ENCODE measurements around the gene WWC2.

The WWC2 gene

DNA sequence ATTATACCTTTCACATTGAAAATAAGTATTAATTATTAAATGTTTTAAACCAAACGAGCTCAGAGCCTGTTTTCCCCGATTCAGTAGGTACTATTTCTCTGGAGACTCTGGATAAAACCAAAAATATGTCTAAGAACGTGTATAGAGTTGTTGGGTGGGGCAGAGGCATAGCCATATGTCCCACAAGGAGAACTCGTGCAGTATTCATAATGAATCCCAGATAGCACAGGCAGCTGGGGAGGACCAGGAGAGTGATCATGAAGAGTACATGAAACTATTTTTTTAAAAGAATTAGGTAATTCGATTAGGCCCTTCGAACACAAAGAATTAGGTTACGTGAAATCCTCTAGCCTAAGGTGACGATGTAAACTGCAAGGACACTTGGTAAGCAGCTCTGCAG, 145.0 kb downstream of the WWC2 start:
- Histone ChIP-seq H3K9ac (no peak overlapping the region), H4K20me1 (ENCODE audit: insufficient read depth) (no peaks in the 10 kb centered on the region), H3K4me3 (IDR thresholded peaks at IDR 0.05; ENCODE audit: insufficient read depth, low read depth, low read length) (no peak overlapping the region), H3K27me3 (ENCODE audit: insufficient read depth, low read depth) (no peaks in the 10 kb centered on the region), H3K4me1 (ENCODE audit: low read depth, poor library complexity, severe bottlenecking) (no peaks in the 10 kb centered on the region), H3K4me2 (no peak overlapping the region), H3K36me3 (ENCODE audit: insufficient read depth) (no peaks in the 10 kb centered on the region), H2AFZ (ENCODE audit: low read depth) (no peak overlapping the region), H3K79me2 (ENCODE audit: insufficient read depth, low read depth) (no peaks in the 10 kb centered on the region), H3K27ac (no peak overlapping the region)
- TF ChIP-seq, protein P1, sequence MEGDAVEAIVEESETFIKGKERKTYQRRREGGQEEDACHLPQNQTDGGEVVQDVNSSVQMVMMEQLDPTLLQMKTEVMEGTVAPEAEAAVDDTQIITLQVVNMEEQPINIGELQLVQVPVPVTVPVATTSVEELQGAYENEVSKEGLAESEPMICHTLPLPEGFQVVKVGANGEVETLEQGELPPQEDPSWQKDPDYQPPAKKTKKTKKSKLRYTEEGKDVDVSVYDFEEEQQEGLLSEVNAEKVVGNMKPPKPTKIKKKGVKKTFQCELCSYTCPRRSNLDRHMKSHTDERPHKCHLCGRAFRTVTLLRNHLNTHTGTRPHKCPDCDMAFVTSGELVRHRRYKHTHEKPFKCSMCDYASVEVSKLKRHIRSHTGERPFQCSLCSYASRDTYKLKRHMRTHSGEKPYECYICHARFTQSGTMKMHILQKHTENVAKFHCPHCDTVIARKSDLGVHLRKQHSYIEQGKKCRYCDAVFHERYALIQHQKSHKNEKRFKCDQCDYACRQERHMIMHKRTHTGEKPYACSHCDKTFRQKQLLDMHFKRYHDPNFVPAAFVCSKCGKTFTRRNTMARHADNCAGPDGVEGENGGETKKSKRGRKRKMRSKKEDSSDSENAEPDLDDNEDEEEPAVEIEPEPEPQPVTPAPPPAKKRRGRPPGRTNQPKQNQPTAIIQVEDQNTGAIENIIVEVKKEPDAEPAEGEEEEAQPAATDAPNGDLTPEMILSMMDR (conservative IDR thresholded peaks at IDR 0.05; ENCODE audit: low read depth, low read length), result no peak

DNA sequence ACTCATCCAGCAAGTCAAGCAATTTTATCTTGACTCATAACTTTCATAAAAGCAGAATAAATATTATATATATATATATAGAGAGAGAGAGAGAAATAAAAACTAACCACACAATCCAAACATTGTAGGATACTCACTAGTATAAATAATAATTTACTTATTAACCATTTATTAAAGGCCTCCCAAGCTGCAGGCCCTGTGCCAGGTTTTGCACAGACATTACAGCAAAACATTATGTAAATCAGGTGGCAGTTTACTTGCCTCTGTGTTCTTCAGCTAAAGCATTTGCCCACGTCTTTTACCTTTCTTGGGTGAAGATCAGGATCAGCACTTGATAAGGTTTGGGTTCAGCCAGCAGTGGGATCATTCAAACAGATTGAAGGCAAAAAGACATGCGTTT, 145.4 kb downstream of the WWC2 start:
- TF ChIP-seq, protein P1 (conservative IDR thresholded peaks at IDR 0.05; ENCODE audit: low read depth, low read length), result no peak
- no peak overlapping the region for H2AFZ ChIP-seq (ENCODE audit: low read depth)
- no peaks in the 10 kb centered on the region for H3K27me3 ChIP-seq (ENCODE audit: insufficient read depth, low read depth)
- H3K79me2 ChIP-seq (ENCODE audit: insufficient read depth, low read depth), result no peaks in the 10 kb centered on the region
- H3K4me2 ChIP-seq, result no peak overlapping the region
- H3K36me3 ChIP-seq (ENCODE audit: insufficient read depth), result no peaks in the 10 kb centered on the region
- no peaks in the 10 kb centered on the region for H4K20me1 ChIP-seq (ENCODE audit: insufficient read depth)
- H3K27ac ChIP-seq, result no peak overlapping the region
- no peaks in the 10 kb centered on the region for H3K4me1 ChIP-seq (ENCODE audit: low read depth, poor library complexity, severe bottlenecking)
- H3K9ac ChIP-seq, result no peak overlapping the region
- no peak overlapping the region for H3K4me3 ChIP-seq (IDR thresholded peaks at IDR 0.05; ENCODE audit: insufficient read depth, low read depth, low read length)

DNA sequence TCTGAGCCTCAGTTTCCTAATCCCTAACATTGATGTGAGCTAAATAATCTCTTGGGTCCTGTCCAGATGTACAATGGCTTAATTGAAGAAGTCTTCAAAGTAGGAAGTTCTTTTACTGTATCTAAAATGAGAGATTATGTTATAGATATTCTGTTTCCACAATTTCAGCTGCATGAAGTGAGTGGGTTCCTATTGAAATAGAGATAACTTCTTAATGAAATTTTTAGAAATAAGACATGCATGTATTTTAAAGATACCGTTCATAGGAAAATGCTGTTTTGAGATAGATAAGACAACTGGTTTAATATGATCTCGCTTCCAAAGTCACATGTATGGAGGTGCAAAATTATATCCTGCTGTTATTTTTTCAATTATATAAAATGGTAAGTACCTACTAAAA, 149.1 kb downstream of the WWC2 start:
- Histone ChIP-seq H3K4me3 (IDR thresholded peaks at IDR 0.05; ENCODE audit: insufficient read depth, low read depth, low read length) (no peak overlapping the region), H3K79me2 (ENCODE audit: insufficient read depth, low read depth) (no peaks in the 10 kb centered on the region), H4K20me1 (ENCODE audit: insufficient read depth) (no peaks in the 10 kb centered on the region), H3K4me2 (no peak overlapping the region), H3K27ac (no peak overlapping the region), H3K4me1 (ENCODE audit: low read depth, poor library complexity, severe bottlenecking) (no peaks in the 10 kb centered on the region), H2AFZ (ENCODE audit: low read depth) (no peak overlapping the region), H3K36me3 (ENCODE audit: insufficient read depth) (no peaks in the 10 kb centered on the region), H3K9ac (no peak overlapping the region), H3K27me3 (ENCODE audit: insufficient read depth, low read depth) (no peaks in the 10 kb centered on the region)
- TF ChIP-seq, protein P1 (conservative IDR thresholded peaks at IDR 0.05; ENCODE audit: low read depth, low read length), result no peak

DNA sequence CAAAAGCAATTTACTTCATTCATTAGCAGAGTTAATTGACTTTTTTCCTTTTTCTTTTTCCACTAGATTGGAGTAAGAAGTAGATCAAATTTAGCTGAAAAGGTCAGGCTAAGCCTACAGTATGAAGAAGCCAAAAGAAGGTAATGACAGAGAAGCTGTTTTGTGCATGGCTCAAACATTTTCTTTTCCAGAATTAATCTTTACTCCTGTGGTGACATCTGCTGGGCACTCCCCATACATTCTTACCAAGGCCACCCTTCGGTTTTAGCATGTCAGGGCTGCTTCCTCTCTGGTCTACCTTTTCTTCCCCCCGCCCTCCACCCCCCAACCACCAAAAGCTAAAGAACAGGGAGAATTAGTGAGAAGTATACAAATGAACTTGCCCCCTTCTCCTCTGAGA, 150.8 kb downstream of the WWC2 start:
- H3K79me2 ChIP-seq (ENCODE audit: insufficient read depth, low read depth), result no peaks in the 10 kb centered on the region
- H3K27ac ChIP-seq, result no peak overlapping the region
- H2AFZ ChIP-seq (ENCODE audit: low read depth), result no peak overlapping the region
- no peak overlapping the region for H3K4me2 ChIP-seq
- no peaks in the 10 kb centered on the region for H3K4me1 ChIP-seq (ENCODE audit: low read depth, poor library complexity, severe bottlenecking)
- H3K36me3 ChIP-seq (ENCODE audit: insufficient read depth), result no peaks in the 10 kb centered on the region
- TF ChIP-seq, protein P1 (conservative IDR thresholded peaks at IDR 0.05; ENCODE audit: low read depth, low read length), result peak; percentile 75
- H3K4me3 ChIP-seq (IDR thresholded peaks at IDR 0.05; ENCODE audit: insufficient read depth, low read depth, low read length), result no peak overlapping the region
- no peaks in the 10 kb centered on the region for H3K27me3 ChIP-seq (ENCODE audit: insufficient read depth, low read depth)
- H3K9ac ChIP-seq, result no peak overlapping the region
- no peaks in the 10 kb centered on the region for H4K20me1 ChIP-seq (ENCODE audit: insufficient read depth)
